Skeletal muscle cell (primary cell): ENCODE data around the gene PTGES.

Source experiments
- DNase-seq: peaks from one replicate; pipeline ENCODE4 v3.0.0-alpha.2; 2010; ENCODE audit warnings: low read depth
- H3K4me3 ChIP-seq: 2 replicates; pipeline ENCODE4 v1.5.1; 2011; ENCODE audit warnings: low read depth, mild to moderate bottlenecking, control low read depth, low read length, moderate library complexity

PTGES gene

GRCh38 chr9:129701054-129701453, 51.8 kb downstream of the PTGES start:
- H3K4me3 ChIP-seq, result no peak overlapping the region
- no peak for DNase-seq

DNA sequence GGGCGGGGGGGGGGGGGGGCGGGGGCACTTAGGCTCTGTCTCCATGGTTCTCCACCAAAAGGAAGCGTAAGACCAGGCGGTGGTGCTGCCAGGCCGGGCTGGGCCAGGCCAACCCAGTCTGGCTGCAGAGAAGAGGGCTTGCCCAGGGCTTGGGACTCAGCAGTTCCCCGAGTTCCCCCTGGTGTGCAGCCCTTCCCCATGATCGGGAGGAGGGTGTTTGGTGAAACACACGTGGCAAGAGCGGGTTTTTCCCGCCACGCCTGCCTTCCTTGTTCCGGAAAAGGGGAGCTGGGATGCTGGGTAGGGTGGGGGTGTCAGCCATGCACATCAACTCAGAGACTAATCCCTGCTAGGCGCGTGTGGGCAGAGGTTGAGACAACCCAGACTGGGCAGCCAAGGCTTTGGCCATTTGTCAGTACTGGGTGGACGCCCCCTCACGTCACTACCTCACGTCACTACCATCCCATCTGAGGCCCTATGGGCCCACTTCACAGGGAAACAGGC, 54.5 kb downstream of the PTGES start:
- no peak overlapping the region for H3K4me3 ChIP-seq
- DNase-seq, result no peak

- DNase-seq, result no peak
- H3K4me3 ChIP-seq, result peak overlapping the region; percentile 38
Measured at GRCh38 chr9:129697656-129698253, 55.1 kb downstream of the PTGES start.

DNA sequence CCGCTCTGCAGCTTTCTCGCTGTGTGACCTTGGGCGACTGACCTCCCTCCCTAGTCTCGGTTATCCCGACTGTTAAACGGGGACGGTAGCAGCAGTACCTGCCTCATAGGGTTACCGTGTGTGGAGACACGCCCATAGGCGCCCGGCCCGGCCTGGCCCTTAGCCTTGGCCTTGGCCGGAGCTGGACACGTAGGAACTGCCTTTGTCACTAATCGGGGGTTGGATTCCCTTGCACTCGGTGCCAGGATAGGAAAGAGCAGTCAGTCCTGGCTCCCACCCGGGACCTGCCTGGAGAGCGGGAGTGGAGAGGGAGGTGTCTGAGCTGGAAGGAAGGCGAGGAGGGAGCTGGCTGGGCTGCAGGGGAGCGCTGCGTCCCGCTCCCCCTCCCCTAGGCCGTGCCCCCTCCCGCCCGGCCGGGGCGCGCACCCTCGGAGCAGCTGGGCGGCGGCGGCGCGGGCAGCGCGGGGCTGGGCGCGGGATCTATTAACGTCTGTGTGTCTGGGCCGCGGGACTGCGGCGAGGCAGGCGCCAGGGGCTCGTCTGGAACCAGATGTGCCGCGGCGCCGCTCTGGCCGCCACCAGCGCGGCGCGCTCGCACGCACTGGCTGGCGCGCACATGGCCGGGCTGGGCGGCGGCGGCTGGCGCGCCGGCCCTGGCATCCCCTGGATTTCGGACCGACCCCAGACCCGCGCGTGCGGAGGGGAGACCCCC, 55.7 kb downstream of the PTGES start:
- H3K4me3 ChIP-seq, result peak overlapping the region; percentile 38
- no peak for DNase-seq

- no peak overlapping the region for H3K4me3 ChIP-seq
Measured at GRCh38 chr9:129695870-129696269, 57.0 kb downstream of the PTGES start.

DNA sequence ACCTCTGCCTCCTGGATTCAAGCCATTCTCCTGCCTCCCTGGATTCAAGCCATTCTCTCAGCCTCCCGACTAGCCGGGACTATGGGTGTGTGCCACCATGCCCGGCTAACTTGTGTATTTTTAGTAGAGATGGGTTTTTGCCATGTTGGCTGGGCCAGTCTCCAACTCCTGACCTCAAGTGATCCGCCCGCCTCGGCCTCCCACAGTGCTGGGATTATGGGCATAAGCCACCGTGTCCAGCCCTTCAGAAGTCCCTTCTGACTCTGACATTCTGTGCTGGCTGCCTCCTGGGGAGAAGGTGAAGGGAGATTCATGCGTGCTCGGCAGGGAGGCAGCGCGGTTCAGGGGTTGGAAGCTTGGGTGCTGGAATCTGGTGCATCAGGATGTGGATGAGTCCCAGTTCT, 58.6 kb downstream of the PTGES start:
- H3K4me3 ChIP-seq, result no peak overlapping the region
- no peak for DNase-seq

More at GRCh38 chr9:129695870-129696269, 57.0 kb downstream of the PTGES start:
- no peak for DNase-seq

DNA sequence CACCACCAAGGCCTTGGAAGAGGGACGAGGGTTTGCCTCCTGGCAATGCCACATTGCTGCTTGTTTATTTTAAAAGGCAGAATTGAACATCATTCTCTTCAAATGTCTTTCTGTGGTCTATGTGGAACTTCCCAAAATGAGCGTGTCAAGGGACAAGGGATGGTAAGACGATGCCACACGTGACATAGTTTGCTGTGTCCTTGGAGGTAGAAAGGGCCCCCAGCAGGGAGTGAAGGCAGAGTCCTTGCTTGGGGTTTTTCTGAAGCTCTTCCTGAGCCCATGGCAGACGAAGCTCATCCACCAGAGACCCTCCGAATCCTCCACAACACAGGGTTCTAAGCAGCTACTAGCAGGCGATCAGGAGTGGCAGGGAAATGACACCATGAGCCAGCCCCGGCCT, 59.1 kb downstream of the PTGES start:
- no peak for DNase-seq
- H3K4me3 ChIP-seq, result no peak overlapping the region

DNA sequence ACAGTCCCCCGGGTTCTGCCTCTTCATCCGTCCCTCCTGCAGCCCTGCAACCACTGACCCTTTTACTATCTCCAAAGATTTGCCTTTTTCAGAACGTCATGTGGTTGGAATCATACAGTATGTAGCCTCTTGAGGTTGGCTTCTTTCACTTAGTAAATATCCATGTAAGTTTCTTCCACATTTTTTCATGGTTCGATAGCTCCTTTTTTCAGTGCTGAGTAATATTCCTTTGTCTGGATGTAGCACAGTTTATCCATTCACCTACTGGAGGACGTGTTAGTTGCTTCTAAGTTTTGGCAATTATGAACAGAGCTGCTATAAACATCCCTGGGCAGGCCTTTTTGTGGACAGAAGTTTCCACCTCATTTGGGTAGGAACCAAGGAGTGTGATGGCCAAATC, 60.3 kb downstream of the PTGES start:
- no peak for DNase-seq

More for the DNA sequence above, 60.3 kb downstream of the PTGES start:
- H3K4me3 ChIP-seq, result no peak overlapping the region
